ENCODE results near the gene NIPAL3. TPM values are rescaled to one million over a fixed set of nuclear protein-coding genes. Genes with fewer than 3 reads are reported as not detected.

The NIPAL3 gene
- total RNA-seq, 4 donors from 2014 or later, result 18.3 to 31.1 (median 26.6) TPM

- peak; percentile 26 for DNase-seq (ENCODE audit: extremely low spot score)
- Histone ChIP-seq H3K9me3 (no peaks in the 10 kb centered on the region), H3K36me3 (peaks cover 8 to 67% (median 13%) of the 10 kb centered on the region in 4 donors), H3K4me1 (peaks cover 0 to 4% (median 2%) of the 10 kb centered on the region in 4 donors), H3K27ac (replicated peaks in 1 of 4) (no peak overlapping the region), H3K27me3 (no peaks in the 10 kb centered on the region), H3K4me3 (no peak overlapping the region)
- WGBS, result 91% methylated on average over 8 of the region's 8 CpGs
- TF ChIP-seq CTCF (IDR thresholded peaks at IDR 0.05) (no peak), EP300 (IDR thresholded peaks at IDR 0.05) (no peak), POLR2A (IDR thresholded peaks at IDR 0.05; ENCODE audit: low read depth) (no peak), POLR2AphosphoS5 (IDR thresholded peaks at IDR 0.05) (no peak)
- intact Hi-C loops (cut with DNase I), result no loop called here
Observed at GRCh38 chr1:24382165-24382577, 33.4 kb upstream of the NIPAL3 start.

DNA sequence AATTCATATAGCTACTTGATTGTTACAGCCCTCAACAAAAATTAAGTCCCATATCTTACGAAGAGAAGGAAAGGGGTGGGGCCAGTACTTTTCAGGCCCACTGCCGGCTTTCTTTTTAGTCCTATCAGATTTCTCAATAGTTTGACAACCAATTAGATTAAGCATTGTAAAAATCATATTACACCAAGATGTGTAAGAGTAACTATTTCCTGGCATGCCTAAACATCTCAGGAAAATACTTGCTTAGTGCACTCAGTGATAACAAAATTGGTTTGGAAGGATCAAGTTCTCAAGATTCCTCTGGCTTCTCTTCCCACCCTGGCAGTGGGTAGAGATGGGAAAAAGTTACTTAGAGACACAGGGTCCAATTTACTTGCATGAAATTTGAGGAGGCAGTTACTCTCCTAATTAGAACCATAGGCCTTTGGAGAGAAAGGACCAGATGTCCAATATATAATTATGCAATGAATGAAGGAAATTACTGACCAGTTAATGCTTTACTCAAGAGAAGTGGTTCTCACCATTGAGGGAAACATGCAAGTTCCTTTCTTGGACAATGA is 32.1 kb upstream of the NIPAL3 start:
- Histone ChIP-seq H3K27me3 (no peaks in the 10 kb centered on the region), H3K4me3 (no peak overlapping the region), H3K27ac (replicated peaks in 1 of 4) (no peak overlapping the region), H3K36me3 (peaks cover 8 to 65% (median 12%) of the 10 kb centered on the region in 4 donors), H3K9me3 (no peaks in the 10 kb centered on the region), H3K4me1 (peaks cover 0 to 4% (median 2%) of the 10 kb centered on the region in 4 donors)
- intact Hi-C loops (cut with DNase I), result no loop called here
- TF ChIP-seq EP300 (IDR thresholded peaks at IDR 0.05) (no peak), CTCF (IDR thresholded peaks at IDR 0.05) (no peak), POLR2A (IDR thresholded peaks at IDR 0.05; ENCODE audit: low read depth) (no peak), POLR2AphosphoS5 (IDR thresholded peaks at IDR 0.05) (no peak)
- 79% methylated on average over 2 of the region's 2 CpGs for WGBS
- peak; percentile 12 for DNase-seq (ENCODE audit: extremely low spot score)

- no peaks in the 10 kb centered on the region for H3K27me3 ChIP-seq
- peak overlapping the region in 1 of 4 donors; percentile 2 for H3K4me3 ChIP-seq
- H3K4me1 ChIP-seq, result peaks cover 0 to 4% (median 2%) of the 10 kb centered on the region in 4 donors
- intact Hi-C loops (cut with DNase I), result no loop called here
- 83% methylated on average over 13 of the region's 13 CpGs for WGBS
- H3K27ac ChIP-seq (replicated peaks in 1 of 4), result no peak overlapping the region
- DNase-seq (ENCODE audit: extremely low spot score), result peak; percentile 86
- no peak for TF ChIP-seq EP300 (IDR thresholded peaks at IDR 0.05)
- no peak for TF ChIP-seq CTCF (IDR thresholded peaks at IDR 0.05)
- TF ChIP-seq POLR2AphosphoS5 (IDR thresholded peaks at IDR 0.05), result no peak
- TF ChIP-seq POLR2A (IDR thresholded peaks at IDR 0.05; ENCODE audit: low read depth), result no peak
- H3K36me3 ChIP-seq, result peaks cover 3 to 61% (median 7%) of the 10 kb centered on the region in 4 donors
- no peaks in the 10 kb centered on the region for H3K9me3 ChIP-seq
Observed at GRCh38 chr1:24384251-24385090, 31.1 kb upstream of the NIPAL3 start.

GRCh38 chr1:24385160-24385940 is 30.3 kb upstream of the NIPAL3 start:
- WGBS, result 89% methylated on average over 12 of the region's 12 CpGs
- H3K36me3 ChIP-seq, result peaks cover 0 to 56% (median 6%) of the 10 kb centered on the region in 4 donors
- TF ChIP-seq POLR2A (IDR thresholded peaks at IDR 0.05; ENCODE audit: low read depth), result no peak
- no peak for TF ChIP-seq POLR2AphosphoS5 (IDR thresholded peaks at IDR 0.05)
- TF ChIP-seq EP300 (IDR thresholded peaks at IDR 0.05), result no peak
- peak in 1 of 3 experiments; percentile 15 for TF ChIP-seq CTCF (IDR thresholded peaks at IDR 0.05)
- peaks cover 0 to 4% (median 2%) of the 10 kb centered on the region in 4 donors for H3K4me1 ChIP-seq
- no peak overlapping the region for H3K27ac ChIP-seq (replicated peaks in 1 of 4)
- peak; percentile 29 for DNase-seq (ENCODE audit: extremely low spot score)
- no peaks in the 10 kb centered on the region for H3K27me3 ChIP-seq
- intact Hi-C loops (cut with DNase I), result no loop called here
- H3K9me3 ChIP-seq, result no peaks in the 10 kb centered on the region
- H3K4me3 ChIP-seq, result no peak overlapping the region

All from esophagus muscularis mucosa (tissue), 4 donors.